GM12892 (cell line): ENCODE data around the gene HOXA7.

Source experiments
- DNase-seq: peaks from one replicate; pipeline ENCODE4 v3.0.0; 2011; ENCODE audit not compliant: insufficient read length
- FAIRE-seq: peaks from 2 replicates; lab custom pipeline; 2011; peaks lifted over from hg19 to GRCh38; lab: Jason Lieb, UNC
- POLR2A ChIP-seq: IDR thresholded peaks from 2 replicates; pipeline ENCODE4 v1.6.1; 2011; ENCODE audit warnings: low read depth, low read length, control low read depth
- POLR2AphosphoS5 ChIP-seq: IDR thresholded peaks from 2 replicates; pipeline ENCODE4 v1.6.1; 2011; ENCODE audit warnings: low read depth, low read length, control low read depth
- TAF1 ChIP-seq: IDR thresholded peaks from 2 replicates; pipeline ENCODE4 v1.6.1; 2011; ENCODE audit warnings: low read depth, mild to moderate bottlenecking, control low read depth, low read length, borderline replicate concordance

The HOXA7 gene

GRCh38 chr7:27111751-27112277, 44.7 kb downstream of the HOXA7 start:
- FAIRE-seq (no peak), DNase-seq (no peak)

GRCh38 chr7:27111042-27111750, 45.3 kb downstream of the HOXA7 start:
- no peak for TF ChIP-seq POLR2A
- no peak for TF ChIP-seq POLR2AphosphoS5
- TF ChIP-seq TAF1 = no peak

More at GRCh38 chr7:27111751-27112277, 44.7 kb downstream of the HOXA7 start:
- TF ChIP-seq POLR2A (no peak), TAF1 (no peak), POLR2AphosphoS5 (no peak)

DNA sequence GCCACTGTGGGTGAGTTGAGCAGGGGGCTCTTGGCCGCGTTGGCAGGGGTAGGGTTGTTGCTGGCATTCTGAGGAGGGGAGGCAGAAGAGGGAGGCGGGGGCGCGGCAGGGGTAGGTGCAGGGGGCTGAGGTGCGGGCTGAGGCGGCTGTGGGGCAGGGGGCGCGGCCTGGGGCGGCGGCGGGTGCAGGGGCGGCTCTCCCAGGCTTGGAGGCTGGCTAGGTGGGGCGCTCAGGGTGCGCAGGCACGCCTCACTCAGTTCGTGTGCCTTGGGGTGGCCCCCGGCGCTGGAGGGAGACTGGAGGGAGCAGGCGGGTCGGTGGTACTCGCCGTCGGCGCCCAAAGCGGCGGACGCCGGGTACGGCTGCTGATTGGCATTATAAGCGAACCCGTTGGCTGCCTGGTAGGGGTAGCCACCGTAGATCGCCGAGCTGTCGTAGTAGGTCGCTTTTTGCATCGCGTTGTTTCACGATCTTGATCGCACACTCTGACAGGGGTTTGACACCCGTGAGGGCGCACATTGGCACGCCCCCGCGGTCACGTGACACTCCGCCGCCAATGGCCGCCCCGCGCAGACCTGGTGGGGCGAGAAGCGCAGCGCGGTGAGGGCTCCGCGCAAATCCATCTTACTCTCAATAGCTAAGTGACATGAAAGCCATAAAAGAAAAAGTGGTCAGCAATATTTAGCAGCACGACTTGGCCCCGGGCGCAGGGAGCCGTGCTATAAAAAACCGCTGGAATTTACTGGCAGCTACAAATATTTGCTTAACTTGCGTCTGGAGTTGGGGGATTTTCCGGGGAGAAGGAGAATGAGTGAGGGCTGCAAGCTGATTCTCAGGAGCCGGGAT, 46.1 kb downstream of the HOXA7 start:
- DNase-seq (no peak), FAIRE-seq (no peak)
- TF ChIP-seq POLR2AphosphoS5 (no peak), TAF1 (no peak), POLR2A (no peak)

More at GRCh38 chr7:27111042-27111750, 45.3 kb downstream of the HOXA7 start:
- no peak for DNase-seq
- FAIRE-seq = no peak

- no peak for DNase-seq
- no peak for FAIRE-seq
- no peak for TF ChIP-seq POLR2A
- no peak for TF ChIP-seq TAF1
- TF ChIP-seq POLR2AphosphoS5 = no peak
Measured at GRCh38 chr7:27109466-27110185, 46.8 kb downstream of the HOXA7 start.

- no peak for FAIRE-seq
- no peak for TF ChIP-seq POLR2AphosphoS5
- no peak for DNase-seq
Measured at GRCh38 chr7:27108390-27109127, 47.9 kb downstream of the HOXA7 start.

DNA sequence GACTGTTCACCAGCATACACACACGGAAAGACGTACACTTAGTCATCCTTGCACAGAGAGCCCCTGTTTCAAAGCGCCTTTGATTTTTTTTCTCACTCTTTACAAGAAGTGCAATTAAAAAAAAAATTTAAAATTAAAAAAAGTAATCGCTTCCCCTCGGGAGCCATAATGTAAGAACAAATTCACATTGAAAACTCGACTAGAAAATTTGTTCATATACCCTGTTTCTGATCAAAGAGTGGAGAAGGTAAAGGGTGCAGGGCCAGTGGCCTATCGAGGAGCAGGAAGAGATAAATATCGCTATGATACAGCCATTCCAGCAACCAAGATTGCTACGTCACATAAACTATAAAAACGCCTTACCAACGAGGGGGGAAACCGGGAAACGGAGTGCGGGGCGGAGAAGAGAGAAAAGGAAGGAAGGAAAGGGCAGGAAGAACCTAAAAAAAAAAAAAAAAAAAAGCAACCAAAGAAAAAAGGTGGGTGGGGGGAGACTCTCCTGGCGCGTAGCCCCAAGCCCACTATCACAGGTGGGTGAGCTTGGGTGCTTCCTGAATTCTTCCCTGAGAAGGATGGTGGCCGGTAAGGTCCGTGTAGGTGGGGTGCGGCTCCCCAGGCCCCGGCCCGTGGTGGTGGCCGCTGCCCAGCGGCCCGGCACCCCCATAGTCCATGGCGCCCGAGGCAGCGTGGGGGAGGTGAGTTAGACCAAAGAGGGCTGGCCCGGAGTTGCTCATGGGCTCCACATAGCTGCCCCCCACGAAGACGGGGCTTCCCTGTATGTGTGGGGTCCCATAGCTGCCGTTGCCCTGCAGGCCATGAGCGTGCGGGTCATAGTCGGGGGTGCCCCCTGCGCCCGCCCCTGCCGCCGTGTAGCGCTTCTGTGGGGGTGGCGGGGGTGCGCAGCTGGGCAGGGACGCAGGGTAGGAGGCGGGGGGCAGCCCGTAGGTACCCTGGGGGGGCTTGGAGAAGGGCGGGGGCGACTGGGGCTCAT, 48.8 kb downstream of the HOXA7 start:
- no peak for DNase-seq
- no peak for TF ChIP-seq POLR2AphosphoS5
- no peak for TF ChIP-seq POLR2A
- no peak for FAIRE-seq

DNA sequence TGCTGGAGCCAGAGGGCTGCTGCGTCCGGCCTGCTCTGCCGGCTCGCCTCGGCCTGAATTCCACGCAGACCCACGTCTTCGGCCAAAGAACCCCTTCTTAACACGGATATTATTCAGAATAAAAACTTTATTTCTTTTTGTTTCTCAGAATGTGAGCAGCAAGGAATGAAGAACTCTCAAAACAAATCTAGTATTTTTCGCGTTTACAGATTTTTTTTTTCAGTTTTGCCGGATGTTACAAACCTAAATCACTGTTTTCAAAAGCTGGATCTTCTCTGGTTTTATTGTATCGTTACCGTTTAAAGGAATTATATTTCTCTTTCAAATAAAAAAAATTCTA, 49.6 kb downstream of the HOXA7 start:
- no peak for FAIRE-seq
- TF ChIP-seq POLR2A (no peak), TAF1 (no peak), POLR2AphosphoS5 (no peak)
- DNase-seq = no peak

DNA sequence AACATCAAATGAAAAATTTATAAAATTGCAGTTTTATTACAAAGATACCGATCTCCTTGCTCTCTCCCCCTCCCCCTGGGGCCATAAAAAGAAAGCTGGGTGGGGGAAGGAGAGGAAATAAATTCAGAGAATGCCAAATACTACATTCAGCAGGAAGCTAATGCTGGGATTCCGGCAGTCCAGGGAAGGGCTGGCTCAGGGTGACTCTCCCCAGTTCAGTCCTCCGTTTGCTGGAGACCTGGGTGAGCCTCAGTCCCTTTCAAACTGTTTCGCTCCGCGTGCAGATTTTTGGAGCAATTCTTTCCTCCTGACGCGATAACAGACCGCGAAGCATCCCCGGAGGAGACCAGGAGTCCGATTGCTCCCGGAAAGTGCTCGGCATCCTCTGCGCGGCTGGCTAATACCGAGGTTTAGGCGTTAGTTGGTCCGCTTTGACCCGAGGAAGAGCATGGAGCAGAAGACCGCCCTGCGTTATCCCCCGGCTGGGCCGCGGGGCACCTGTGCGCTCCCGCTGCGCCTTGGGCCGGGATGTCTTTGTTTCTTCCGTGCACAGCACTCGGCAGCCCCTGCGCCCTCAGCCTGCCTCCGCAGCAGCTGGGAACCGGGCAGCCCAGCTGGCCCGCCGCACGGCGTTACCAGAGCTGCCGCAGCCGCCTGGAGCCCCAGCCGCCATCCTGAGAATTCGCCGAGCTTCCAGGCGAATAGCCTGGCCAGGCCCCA, 50.1 kb downstream of the HOXA7 start:
- DNase-seq (no peak), FAIRE-seq (no peak)
- no peak for TF ChIP-seq TAF1
- no peak for TF ChIP-seq POLR2A
- no peak for TF ChIP-seq POLR2AphosphoS5

DNA sequence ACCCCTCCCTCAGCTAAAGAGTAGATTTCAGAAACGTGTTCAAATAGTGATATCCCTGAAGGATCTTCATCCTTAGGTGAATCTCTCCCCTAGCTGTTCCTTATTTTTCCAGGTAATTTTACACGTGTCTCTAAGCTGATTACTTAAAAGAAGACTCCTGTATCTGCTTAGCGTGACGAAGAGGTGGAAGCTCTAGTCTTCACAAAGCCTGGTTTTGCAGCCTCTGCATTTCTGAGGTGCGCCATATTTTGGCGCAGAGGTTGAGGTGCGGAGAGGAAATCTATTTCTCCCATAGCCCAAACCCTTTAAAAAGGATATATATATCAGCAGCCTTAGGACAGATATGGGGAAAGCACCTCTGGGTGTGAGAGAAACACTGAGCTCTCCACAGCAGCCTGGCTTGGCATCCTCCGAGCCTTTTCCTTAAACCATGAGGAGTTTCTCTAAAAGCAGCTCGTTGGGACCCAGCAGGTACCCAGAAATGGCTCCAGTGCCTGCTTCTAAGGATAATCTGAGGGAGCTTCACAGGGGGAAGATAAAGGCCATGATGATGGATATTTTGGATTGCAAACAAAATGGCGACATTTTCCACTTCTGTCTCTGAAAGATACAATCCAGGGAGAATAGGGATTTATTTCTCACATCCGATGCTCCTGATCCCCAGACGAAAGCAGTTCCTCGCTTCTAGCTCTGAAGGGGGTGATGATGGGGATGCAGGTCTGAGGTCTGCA, 51.0 kb downstream of the HOXA7 start:
- FAIRE-seq (no peak), DNase-seq (no peak)
- TF ChIP-seq POLR2A (no peak), TAF1 (no peak), POLR2AphosphoS5 (no peak)
